ENCODE results near the gene CDCA5. TPM values are rescaled to one million over a fixed set of nuclear protein-coding genes. Genes with fewer than 3 reads are reported as not detected.

The CDCA5 gene
- total RNA-seq, 1 experiment from 2014 or later = 73.4 TPM

DNA sequence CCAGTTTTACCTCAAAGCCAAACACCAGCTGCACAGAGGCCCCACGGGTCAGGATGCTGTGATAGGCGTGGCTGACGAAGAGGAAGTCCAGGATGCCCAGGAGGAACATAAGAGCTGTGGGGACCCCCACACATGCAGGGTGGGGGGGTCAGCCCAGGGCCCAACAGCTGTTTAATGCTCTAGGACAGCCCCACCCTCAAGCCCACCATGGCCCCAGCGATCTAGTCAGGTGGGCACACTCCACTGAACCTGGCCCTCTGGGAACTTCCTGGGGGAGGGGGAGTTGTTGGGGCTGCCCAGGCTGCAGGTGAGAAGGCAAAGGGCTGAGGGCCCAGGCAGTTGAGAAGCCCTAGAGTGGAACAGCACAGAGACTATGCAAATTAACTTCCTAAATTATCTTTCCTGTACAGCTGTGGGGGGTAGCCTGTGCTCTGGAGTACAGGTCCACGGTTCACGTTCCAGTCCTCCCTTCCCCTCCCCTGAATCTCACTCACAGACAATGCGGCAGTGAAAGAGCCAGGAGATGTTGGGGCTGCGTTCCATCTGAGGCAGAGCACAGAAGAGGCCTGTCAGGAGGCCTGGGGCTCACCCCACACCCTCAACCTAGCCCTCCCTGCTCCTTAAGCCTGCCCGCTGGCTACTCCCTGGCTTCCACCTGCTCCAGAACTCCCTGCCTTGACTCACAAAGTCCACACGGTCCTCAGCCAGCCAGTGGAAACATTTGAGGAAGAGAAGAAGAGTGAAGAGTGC, 48.6 kb upstream of the CDCA5 start:
- intact Hi-C loops (cut with micrococcal nuclease) = no loop called here
- Histone ChIP-seq H3K27me3 (ENCODE audit: low read length) (no peaks in the 10 kb centered on the region), H3K4me1 (ENCODE audit: insufficient read depth, low read length) (peaks cover 16% of the 10 kb centered on the region), H3K4me3 (ENCODE audit: low read length) (peak overlapping the region; percentile 90; the same call in 1 of the 2 replicates), H3K79me2 (ENCODE audit: low read length) (peaks cover 35% of the 10 kb centered on the region), H3K9me2 (replicated peaks; ENCODE audit: low read length) (no peaks in the 10 kb centered on the region), H4K20me1 (ENCODE audit: low read length) (no peaks in the 10 kb centered on the region; the same call in 1 of the 2 replicates), H3K9ac (ENCODE audit: low read length) (no peak overlapping the region), H3F3A (ENCODE audit: low read length, unreplicated experiment) (no peaks in the 10 kb centered on the region), H3K4me2 (ENCODE audit: low read length) (peak overlapping the region; percentile 96), H3K27ac (ENCODE audit: low read length) (no peak overlapping the region), H3K9me3 (ENCODE audit: low read length) (no peaks in the 10 kb centered on the region), H2AFZ (ENCODE audit: low read length) (no peak overlapping the region), H3K36me3 (ENCODE audit: low read depth, low read length) (peaks cover 33% of the 10 kb centered on the region; the same call in 1 of the 2 replicates)
- DNase-seq (no peak), ATAC-seq (no peak)
- TF ChIP-seq EZH2phosphoT487 (IDR thresholded peaks at IDR 0.05; ENCODE audit: borderline replicate concordance, low read length) (no peak), EZH2 (IDR thresholded peaks at IDR 0.05; ENCODE audit: low read length, unreplicated experiment) (no peak)
- TF ChIP-seq, protein P1, sequence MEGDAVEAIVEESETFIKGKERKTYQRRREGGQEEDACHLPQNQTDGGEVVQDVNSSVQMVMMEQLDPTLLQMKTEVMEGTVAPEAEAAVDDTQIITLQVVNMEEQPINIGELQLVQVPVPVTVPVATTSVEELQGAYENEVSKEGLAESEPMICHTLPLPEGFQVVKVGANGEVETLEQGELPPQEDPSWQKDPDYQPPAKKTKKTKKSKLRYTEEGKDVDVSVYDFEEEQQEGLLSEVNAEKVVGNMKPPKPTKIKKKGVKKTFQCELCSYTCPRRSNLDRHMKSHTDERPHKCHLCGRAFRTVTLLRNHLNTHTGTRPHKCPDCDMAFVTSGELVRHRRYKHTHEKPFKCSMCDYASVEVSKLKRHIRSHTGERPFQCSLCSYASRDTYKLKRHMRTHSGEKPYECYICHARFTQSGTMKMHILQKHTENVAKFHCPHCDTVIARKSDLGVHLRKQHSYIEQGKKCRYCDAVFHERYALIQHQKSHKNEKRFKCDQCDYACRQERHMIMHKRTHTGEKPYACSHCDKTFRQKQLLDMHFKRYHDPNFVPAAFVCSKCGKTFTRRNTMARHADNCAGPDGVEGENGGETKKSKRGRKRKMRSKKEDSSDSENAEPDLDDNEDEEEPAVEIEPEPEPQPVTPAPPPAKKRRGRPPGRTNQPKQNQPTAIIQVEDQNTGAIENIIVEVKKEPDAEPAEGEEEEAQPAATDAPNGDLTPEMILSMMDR (conservative IDR thresholded peaks at IDR 0.05; ENCODE audit: low read depth, low read length) = no peak
- CTCF ChIA-PET = no interaction called here
- POLR2A ChIA-PET (ENCODE audit: unreplicated experiment) = no interaction called here
- no TSS peak for BruUV-seq (replicated peaks)

DNA sequence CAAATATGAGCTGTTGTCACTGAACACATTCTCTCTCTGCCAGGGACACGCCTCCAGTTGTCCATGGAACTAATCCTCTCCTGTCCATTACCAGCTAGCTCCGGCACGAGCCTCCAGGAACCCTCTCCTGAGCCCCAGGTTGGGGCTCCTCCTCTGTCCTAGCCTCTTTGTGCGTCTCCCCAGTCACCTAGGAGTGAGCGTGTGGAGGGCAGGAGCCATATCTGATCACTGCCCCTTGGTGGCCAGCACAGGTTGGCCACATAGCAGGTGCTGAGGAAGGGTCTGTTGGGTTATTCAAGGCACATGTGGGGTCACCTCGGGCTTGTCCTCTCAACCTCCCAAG, 48.0 kb upstream of the CDCA5 start:
- H2AFZ ChIP-seq (ENCODE audit: low read length) = no peak overlapping the region
- H3K4me2 ChIP-seq (ENCODE audit: low read length) = no peak overlapping the region
- POLR2A ChIA-PET (ENCODE audit: unreplicated experiment) = no interaction called here
- H3K4me1 ChIP-seq (ENCODE audit: insufficient read depth, low read length) = peaks cover 16% of the 10 kb centered on the region
- ATAC-seq = no peak
- no TSS peak for BruUV-seq (replicated peaks)
- no peak overlapping the region for H3K27ac ChIP-seq (ENCODE audit: low read length)
- H3K27me3 ChIP-seq (ENCODE audit: low read length) = no peaks in the 10 kb centered on the region
- TF ChIP-seq EZH2 (IDR thresholded peaks at IDR 0.05; ENCODE audit: low read length, unreplicated experiment) = no peak
- no peak for TF ChIP-seq EZH2phosphoT487 (IDR thresholded peaks at IDR 0.05; ENCODE audit: borderline replicate concordance, low read length)
- TF ChIP-seq, protein P1 (conservative IDR thresholded peaks at IDR 0.05; ENCODE audit: low read depth, low read length) = no peak
- intact Hi-C loops (cut with micrococcal nuclease) = no loop called here
- H3F3A ChIP-seq (ENCODE audit: low read length, unreplicated experiment) = no peaks in the 10 kb centered on the region
- H3K9me3 ChIP-seq (ENCODE audit: low read length) = no peaks in the 10 kb centered on the region
- CTCF ChIA-PET = no interaction called here
- peaks cover 38% of the 10 kb centered on the region; the same call in 1 of the 2 replicates for H3K36me3 ChIP-seq (ENCODE audit: low read depth, low read length)
- no peaks in the 10 kb centered on the region for H3K9me2 ChIP-seq (replicated peaks; ENCODE audit: low read length)
- H4K20me1 ChIP-seq (ENCODE audit: low read length) = no peaks in the 10 kb centered on the region; the same call in 1 of the 2 replicates
- DNase-seq = no peak
- peaks cover 35% of the 10 kb centered on the region for H3K79me2 ChIP-seq (ENCODE audit: low read length)
- H3K9ac ChIP-seq (ENCODE audit: low read length) = no peak overlapping the region
- no peak overlapping the region for H3K4me3 ChIP-seq (ENCODE audit: low read length)

DNA sequence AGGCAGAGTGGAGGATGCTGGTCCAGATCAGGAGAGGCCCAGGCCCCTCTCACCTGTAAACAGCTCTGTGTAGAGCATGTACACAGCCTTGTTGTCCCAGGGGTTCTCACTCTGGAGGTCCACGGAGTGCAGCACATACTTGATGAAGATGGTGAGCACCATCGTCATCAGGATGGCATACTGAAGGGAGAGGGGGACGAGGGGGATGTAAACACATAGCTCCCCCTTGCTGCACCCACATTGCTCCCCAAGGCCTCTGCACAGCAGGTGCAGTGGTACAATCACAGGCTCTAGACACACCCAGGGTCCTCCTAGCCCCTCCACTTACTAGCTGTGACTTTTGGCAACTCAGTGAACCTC, 47.6 kb upstream of the CDCA5 start:
- no peaks in the 10 kb centered on the region; the same call in 1 of the 2 replicates for H4K20me1 ChIP-seq (ENCODE audit: low read length)

More for the DNA sequence above, 47.6 kb upstream of the CDCA5 start:
- Histone ChIP-seq H3K27ac (ENCODE audit: low read length) (no peak overlapping the region), H3F3A (ENCODE audit: low read length, unreplicated experiment) (no peaks in the 10 kb centered on the region), H3K9me2 (replicated peaks; ENCODE audit: low read length) (no peaks in the 10 kb centered on the region), H3K36me3 (ENCODE audit: low read depth, low read length) (peaks cover 43% of the 10 kb centered on the region; the same call in 1 of the 2 replicates), H2AFZ (ENCODE audit: low read length) (no peak overlapping the region), H3K9me3 (ENCODE audit: low read length) (no peaks in the 10 kb centered on the region), H3K4me2 (ENCODE audit: low read length) (no peak overlapping the region), H3K4me1 (ENCODE audit: insufficient read depth, low read length) (peaks cover 16% of the 10 kb centered on the region), H3K4me3 (ENCODE audit: low read length) (no peak overlapping the region), H3K27me3 (ENCODE audit: low read length) (no peaks in the 10 kb centered on the region), H3K9ac (ENCODE audit: low read length) (no peak overlapping the region), H3K79me2 (ENCODE audit: low read length) (peaks cover 35% of the 10 kb centered on the region)
- no peak for ATAC-seq
- DNase-seq = no peak
- POLR2A ChIA-PET (ENCODE audit: unreplicated experiment) = no interaction called here
- no peak for TF ChIP-seq EZH2phosphoT487 (IDR thresholded peaks at IDR 0.05; ENCODE audit: borderline replicate concordance, low read length)
- TF ChIP-seq EZH2 (IDR thresholded peaks at IDR 0.05; ENCODE audit: low read length, unreplicated experiment) = no peak
- TF ChIP-seq, protein P1 (conservative IDR thresholded peaks at IDR 0.05; ENCODE audit: low read depth, low read length) = no peak
- intact Hi-C loops (cut with micrococcal nuclease) = no loop called here
- no TSS peak for BruUV-seq (replicated peaks)
- CTCF ChIA-PET = no interaction called here
